HepG2 (cell line): ENCODE measurements around the gene CPM. TPM values are rescaled to one million over a fixed set of nuclear protein-coding genes. Genes with fewer than 3 reads are reported as not detected.
A peak's percentile ranks its signal among the peaks of the same experiment; 100 is the strongest.

Source experiments
- ETV6 ChIP-seq: sonication (generic); formaldehyde crosslinking; conservative IDR thresholded peaks from 2 replicates; pipeline ENCODE4 v1.4.0; 2020; ENCODE audit warnings: missing genetic modification reagents
- GATA4 ChIP-seq: sonication (generic); IDR thresholded peaks from 2 replicates; pipeline ENCODE4 v1.6.1; 2016; ENCODE audit warnings: antibody characterized with exemption, low read depth, borderline replicate concordance
- HOXA9 ChIP-seq: sonication (generic); formaldehyde crosslinking; IDR thresholded peaks from 2 replicates; pipeline ENCODE4 v1.8.1; 2022; ENCODE audit warnings: missing genetic modification reagents, mild to moderate bottlenecking, moderate library complexity, borderline replicate concordance
- KDM2A ChIP-seq: sonication (generic); formaldehyde crosslinking; IDR thresholded peaks from 2 replicates; pipeline ENCODE4 v1.4.0; 2020; ENCODE audit warnings: low read depth, missing genetic modification reagents, borderline replicate concordance
- KLF16 ChIP-seq, 2 experiments: sonication (generic) in 1 of 2; formaldehyde crosslinking in 1 of 2; IDR thresholded peaks; 2 replicates each; pipeline versions ENCODE4 v1.6.1 to v1.8.0; 2016 to 2023; ENCODE audit warnings: missing genetic modification reagents in 2 of 2, missing compliant biosample characterization in 1 of 2
- MBNL3 ChIP-seq: fragments of 250-450 bp; sonication (Bioruptor Pico); conservative IDR thresholded peaks from 2 replicates; pipeline ENCODE4 v1.8.0; 2022; ENCODE audit warnings: mild to moderate bottlenecking, inconsistent platforms
- MED13 ChIP-seq: sonication (generic); formaldehyde crosslinking; IDR thresholded peaks from 2 replicates; pipeline ENCODE4 v1.5.0; 2020; ENCODE audit warnings: missing genetic modification reagents
- MEF2D ChIP-seq: sonication (generic); formaldehyde crosslinking; IDR thresholded peaks from 2 replicates; pipeline ENCODE4 v1.5.1; 2020; ENCODE audit warnings: mild to moderate bottlenecking, missing genetic modification reagents
- MTA1 ChIP-seq: sonication (generic); formaldehyde crosslinking; IDR thresholded peaks from 2 replicates; pipeline ENCODE4 v1.4.0; 2020; ENCODE audit warnings: missing genetic modification reagents, mild to moderate bottlenecking, borderline replicate concordance
- RARA ChIP-seq: IDR thresholded peaks from 2 replicates; pipeline ENCODE4 v1.6.1; 2016; ENCODE audit warnings: missing genetic modification reagents, missing compliant biosample characterization
- RBM39 ChIP-seq: fragments of 200-400 bp; formaldehyde crosslinking; IDR thresholded peaks from one replicate; pipeline ENCODE4 v1.6.1; 2018; ENCODE audit warnings: antibody characterized with exemption, mild to moderate bottlenecking, low read depth, low read length; ENCODE audit not compliant: poor library complexity, severe bottlenecking
- RFX1 ChIP-seq: fragments of 450-650 bp; IDR thresholded peaks from 2 replicates; pipeline ENCODE4 v1.6.1; 2017
- SRY ChIP-seq: sonication (generic); formaldehyde crosslinking; IDR thresholded peaks from 2 replicates; pipeline ENCODE4 v1.8.0; 2022; ENCODE audit warnings: mild to moderate bottlenecking, missing genetic modification reagents
- TCF12 ChIP-seq, 2 experiments: fragments of 450-650 bp in 1 of 2; sonication (generic) in 1 of 2; formaldehyde crosslinking in 1 of 2; IDR thresholded peaks; 2 replicates each; pipeline versions ENCODE4 v1.6.1 to v1.8.0; 2017 to 2022; ENCODE audit warnings: antibody characterized with exemption in 1 of 2, mild to moderate bottlenecking in 1 of 2, missing genetic modification reagents in 1 of 2, moderate library complexity in 1 of 2
- ZFY ChIP-seq: sonication (generic); formaldehyde crosslinking; IDR thresholded peaks from 2 replicates; pipeline ENCODE4 v1.4.0; 2020; ENCODE audit warnings: missing genetic modification reagents
- ZMYM2 ChIP-seq: sonication (generic); formaldehyde crosslinking; IDR thresholded peaks from 2 replicates; pipeline ENCODE4 v1.8.0; 2022; ENCODE audit warnings: mild to moderate bottlenecking, missing genetic modification reagents
- ZNF263 ChIP-seq: sonication (generic); formaldehyde crosslinking; IDR thresholded peaks from 2 replicates; pipeline ENCODE4 v1.4.0; 2020; ENCODE audit warnings: missing genetic modification reagents
- ZNF354B ChIP-seq: sonication (generic); formaldehyde crosslinking; IDR thresholded peaks from 2 replicates; pipeline ENCODE4 v1.8.0; 2022; ENCODE audit warnings: mild to moderate bottlenecking, missing genetic modification reagents
- ZNF446 ChIP-seq: sonication (generic); formaldehyde crosslinking; IDR thresholded peaks from 2 replicates; pipeline ENCODE4 v1.5.0; 2020; ENCODE audit warnings: mild to moderate bottlenecking, missing genetic modification reagents
- ZNF530 ChIP-seq: sonication (generic); formaldehyde crosslinking; IDR thresholded peaks from 2 replicates; pipeline ENCODE4 v1.5.0; 2020; ENCODE audit warnings: low read depth, mild to moderate bottlenecking, missing genetic modification reagents
- ZNF782 ChIP-seq: sonication (generic); formaldehyde crosslinking; IDR thresholded peaks from 2 replicates; pipeline ENCODE4 v1.4.0; 2020; ENCODE audit warnings: missing genetic modification reagents, mild to moderate bottlenecking, borderline replicate concordance
- ZSCAN20 ChIP-seq: sonication (generic); formaldehyde crosslinking; IDR thresholded peaks from 2 replicates; pipeline ENCODE4 v1.4.0; 2020; ENCODE audit warnings: missing genetic modification reagents, mild to moderate bottlenecking, borderline replicate concordance
- polyA plus RNA-seq, 8 experiments: library from polyadenylated mRNA; depleted of rRNA in 3 of 8; stranded (reverse) in 7 of 8; unstranded in 1 of 8; fragments of >200 nt; fragmentation: Illumina TruSeq in 4 of 8; extraction: Trizol in 4 of 8; gene quantifications; 2 replicates each; pipeline versions ENCODE4 v1.2.1 to v1.2.3, GENCODE V29; 2011 to 2016; ENCODE audit warnings: low read depth in 4 of 8, missing spikeins in 1 of 8, mixed read lengths in 1 of 8; ENCODE audit not compliant: insufficient read depth in 1 of 8
- total RNA-seq, 5 experiments: library from RNA; depleted of rRNA; stranded (reverse); fragments of >200 nt; fragmentation: Illumina TruSeq; extraction: Trizol; gene quantifications; 2 replicates each; pipeline ENCODE4 v1.2.3, GENCODE V29; 2016; ENCODE audit warnings: low read depth in 1 of 5
- TF ChIP-seq, protein P1 (sequence below): IDR thresholded peaks from 2 replicates; pipeline ENCODE4 v1.6.1; 2016; ENCODE audit warnings: mild to moderate bottlenecking
- TF ChIP-seq, protein P2 (sequence below): sonication (generic); formaldehyde crosslinking; IDR thresholded peaks from 2 replicates; pipeline ENCODE4 v1.4.0; 2020; ENCODE audit warnings: missing genetic modification reagents

The CPM gene
- total and polyA plus RNA-seq, 2 of the 13 experiments (the other 11 are each of a cell fraction or from before 2014, with no cell fraction given): not detected

DNA sequence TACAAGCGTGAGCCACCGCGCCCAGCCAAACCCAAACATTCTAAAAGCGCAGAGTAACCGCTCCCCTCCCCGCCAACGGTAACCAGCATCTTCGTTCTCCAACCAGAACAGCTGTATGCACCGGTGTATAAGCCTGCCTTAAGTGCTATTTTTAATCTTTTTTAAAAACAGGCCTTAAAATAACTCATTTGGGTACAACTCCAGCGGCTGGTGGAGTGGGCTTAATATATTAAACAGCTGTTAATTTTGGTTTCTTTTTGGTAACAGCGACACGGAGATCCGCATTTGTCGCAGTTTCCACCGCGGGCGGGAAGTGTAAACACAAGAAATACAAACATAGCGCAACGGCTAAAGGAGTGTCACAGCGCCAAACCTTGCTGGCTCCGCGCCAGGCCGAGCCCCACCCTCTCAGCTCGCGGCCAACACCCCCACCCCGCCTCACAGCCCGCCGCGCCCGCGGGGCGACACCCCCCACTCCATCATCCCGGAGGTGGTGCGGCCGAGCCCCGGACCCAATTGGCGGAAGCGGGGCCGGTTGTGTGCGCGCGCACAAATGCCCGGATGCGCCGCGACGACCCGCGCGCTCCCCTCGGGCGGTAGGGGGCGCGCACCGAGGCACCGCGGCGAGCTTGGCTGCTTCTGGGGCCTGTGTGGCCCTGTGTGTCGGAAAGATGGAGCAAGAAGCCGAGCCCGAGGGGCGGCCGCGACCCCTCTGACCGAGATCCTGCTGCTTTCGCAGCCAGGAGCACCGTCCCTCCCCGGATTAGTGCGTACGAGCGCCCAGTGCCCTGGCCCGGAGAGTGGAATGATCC lies 125.2 kb downstream of the CPM start, which contains the start of gene MDM2 (continued):
- TF ChIP-seq, protein P1, sequence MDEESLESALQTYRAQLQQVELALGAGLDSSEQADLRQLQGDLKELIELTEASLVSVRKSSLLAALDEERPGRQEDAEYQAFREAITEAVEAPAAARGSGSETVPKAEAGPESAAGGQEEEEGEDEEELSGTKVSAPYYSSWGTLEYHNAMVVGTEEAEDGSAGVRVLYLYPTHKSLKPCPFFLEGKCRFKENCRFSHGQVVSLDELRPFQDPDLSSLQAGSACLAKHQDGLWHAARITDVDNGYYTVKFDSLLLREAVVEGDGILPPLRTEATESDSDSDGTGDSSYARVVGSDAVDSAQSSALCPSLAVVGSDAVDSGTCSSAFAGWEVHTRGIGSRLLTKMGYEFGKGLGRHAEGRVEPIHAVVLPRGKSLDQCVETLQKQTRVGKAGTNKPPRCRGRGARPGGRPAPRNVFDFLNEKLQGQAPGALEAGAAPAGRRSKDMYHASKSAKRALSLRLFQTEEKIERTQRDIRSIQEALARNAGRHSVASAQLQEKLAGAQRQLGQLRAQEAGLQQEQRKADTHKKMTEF: peak; percentile 96
- TF ChIP-seq ZNF354B (no peak), ZSCAN20 (CRISPR knock-in tag) (peak; percentile 55; the same call in 1 of the 2 replicates), MTA1 (CRISPR knock-in tag) (peak; percentile 68; the same call in 1 of the 2 replicates), ZNF446 (CRISPR knock-in tag) (no peak), MED13 (peak; percentile 26; the same call in 1 of the 2 replicates), RFX1 (no peak), MEF2D (CRISPR knock-in tag) (0 out of 2 replicates have a peak, but pooled peaks have one; percentile 7), MBNL3 (no peak), ZNF782 (CRISPR knock-in tag) (peak; percentile 60; the same call in 1 of the 2 replicates), ETV6 (no peak; the same call in 1 of the 2 replicates), ZNF530 (CRISPR knock-in tag) (no peak), TCF12 (IDR thresholded peaks at IDR 0.05) (no peak), TCF12 (CRISPR knock-in tag; IDR thresholded peaks at IDR 0.05) (peak; percentile 17; the same call in 1 of the 2 replicates), ZFY (CRISPR knock-in tag) (peak; percentile 86), HOXA9 (CRISPR knock-in tag) (no peak), KLF16 (CRISPR knock-in tag; IDR thresholded peaks at IDR 0.05) (peak in 1 of 2 experiments; percentile 86; a peak in 2 of 4 replicates), SRY (CRISPR knock-in tag) (no peak; the same call in none of the 2 replicates), RBM39 (no peak), RARA (CRISPR knock-in tag) (peak; percentile 30; the same call in 1 of the 2 replicates), GATA4 (no peak; the same call in 1 of the 2 replicates), KDM2A (CRISPR knock-in tag) (peak; percentile 90), ZNF263 (CRISPR knock-in tag) (no peak; the same call in 1 of the 2 replicates), ZMYM2 (CRISPR knock-in tag) (no peak)
- TF ChIP-seq, protein P2, sequence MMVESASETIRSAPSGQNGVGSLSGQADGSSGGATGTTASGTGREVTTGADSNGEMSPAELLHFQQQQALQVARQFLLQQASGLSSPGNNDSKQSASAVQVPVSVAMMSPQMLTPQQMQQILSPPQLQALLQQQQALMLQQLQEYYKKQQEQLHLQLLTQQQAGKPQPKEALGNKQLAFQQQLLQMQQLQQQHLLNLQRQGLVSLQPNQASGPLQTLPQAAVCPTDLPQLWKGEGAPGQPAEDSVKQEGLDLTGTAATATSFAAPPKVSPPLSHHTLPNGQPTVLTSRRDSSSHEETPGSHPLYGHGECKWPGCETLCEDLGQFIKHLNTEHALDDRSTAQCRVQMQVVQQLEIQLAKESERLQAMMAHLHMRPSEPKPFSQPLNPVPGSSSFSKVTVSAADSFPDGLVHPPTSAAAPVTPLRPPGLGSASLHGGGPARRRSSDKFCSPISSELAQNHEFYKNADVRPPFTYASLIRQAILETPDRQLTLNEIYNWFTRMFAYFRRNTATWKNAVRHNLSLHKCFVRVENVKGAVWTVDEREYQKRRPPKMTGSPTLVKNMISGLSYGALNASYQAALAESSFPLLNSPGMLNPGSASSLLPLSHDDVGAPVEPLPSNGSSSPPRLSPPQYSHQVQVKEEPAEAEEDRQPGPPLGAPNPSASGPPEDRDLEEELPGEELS (CRISPR knock-in tag): peak; percentile 80
